NCI-H1048 (cell line): ENCODE data around the gene PTPRC.

ENCODE experiments used
- DNase-seq: peaks from one replicate; lab custom pipeline; 2025; lab: John Stamatoyannopoulos, UW

Gene PTPRC

GRCh38 chr1:198620951-198621824, 17.7 kb upstream of the PTPRC start:
- DNase-seq = no peak

GRCh38 chr1:198622001-198622400, 16.8 kb upstream of the PTPRC start:
- no peak for DNase-seq

GRCh38 chr1:198623752-198624647, 14.8 kb upstream of the PTPRC start:
- DNase-seq = no peak

GRCh38 chr1:198624648-198624980, 14.2 kb upstream of the PTPRC start:
- no peak for DNase-seq

GRCh38 chr1:198627436-198628066, 11.3 kb upstream of the PTPRC start:
- no peak for DNase-seq

GRCh38 chr1:198628067-198628455, 10.8 kb upstream of the PTPRC start:
- DNase-seq = no peak

- DNase-seq = no peak
Observed at GRCh38 chr1:198629610-198630009, 9.2 kb upstream of the PTPRC start.

- no peak for DNase-seq
Observed at GRCh38 chr1:198630863-198631262, 8.0 kb upstream of the PTPRC start.

GRCh38 chr1:198631292-198631691, 7.5 kb upstream of the PTPRC start:
- no peak for DNase-seq

GRCh38 chr1:198632007-198632406, 6.8 kb upstream of the PTPRC start:
- no peak for DNase-seq

GRCh38 chr1:198633675-198634121, 5.1 kb upstream of the PTPRC start:
- no peak for DNase-seq

GRCh38 chr1:198635964-198636363, 2.9 kb upstream of the PTPRC start:
- no peak for DNase-seq

- no peak for DNase-seq
Observed at GRCh38 chr1:198636391-198636790, 2.4 kb upstream of the PTPRC start.

GRCh38 chr1:198637157-198637556, 1.7 kb upstream of the PTPRC start:
- no peak for DNase-seq

- no peak for DNase-seq
Observed at GRCh38 chr1:198637916-198638437, 863 bp upstream of the PTPRC start.

GRCh38 chr1:198638441-198638840, 399 bp upstream of the PTPRC start:
- no peak for DNase-seq

GRCh38 chr1:198639671-198640143, 867 bp downstream of the PTPRC start:
- DNase-seq = no peak

GRCh38 chr1:198640174-198640573, 1.3 kb downstream of the PTPRC start:
- no peak for DNase-seq

- no peak for DNase-seq
Observed at GRCh38 chr1:198641501-198641900, 2.7 kb downstream of the PTPRC start.

GRCh38 chr1:198641966-198642668, 3.3 kb downstream of the PTPRC start:
- no peak for DNase-seq

- no peak for DNase-seq
Observed at GRCh38 chr1:198642983-198643382, 4.1 kb downstream of the PTPRC start.

- DNase-seq = no peak
Observed at GRCh38 chr1:198643808-198644207, 5.0 kb downstream of the PTPRC start.
